Spleen (tissue), 3 donors: ENCODE measurements around the gene LMF1.

Source experiments
- POLR2A ChIP-seq, 3 donors: fragments of 450-650 bp; IDR thresholded peaks; one replicate each; pipeline ENCODE4 v1.5.1; 2017; ENCODE audit warnings: antibody characterized with exemption in 3 of 3, mild to moderate bottlenecking in 1 of 3
- POLR2AphosphoS5 ChIP-seq, 3 donors: sonication (generic); formaldehyde crosslinking; IDR thresholded peaks; one replicate each; pipeline ENCODE4 v1.5.1; 2017; ENCODE audit warnings: antibody characterized with exemption in 3 of 3

DNA sequence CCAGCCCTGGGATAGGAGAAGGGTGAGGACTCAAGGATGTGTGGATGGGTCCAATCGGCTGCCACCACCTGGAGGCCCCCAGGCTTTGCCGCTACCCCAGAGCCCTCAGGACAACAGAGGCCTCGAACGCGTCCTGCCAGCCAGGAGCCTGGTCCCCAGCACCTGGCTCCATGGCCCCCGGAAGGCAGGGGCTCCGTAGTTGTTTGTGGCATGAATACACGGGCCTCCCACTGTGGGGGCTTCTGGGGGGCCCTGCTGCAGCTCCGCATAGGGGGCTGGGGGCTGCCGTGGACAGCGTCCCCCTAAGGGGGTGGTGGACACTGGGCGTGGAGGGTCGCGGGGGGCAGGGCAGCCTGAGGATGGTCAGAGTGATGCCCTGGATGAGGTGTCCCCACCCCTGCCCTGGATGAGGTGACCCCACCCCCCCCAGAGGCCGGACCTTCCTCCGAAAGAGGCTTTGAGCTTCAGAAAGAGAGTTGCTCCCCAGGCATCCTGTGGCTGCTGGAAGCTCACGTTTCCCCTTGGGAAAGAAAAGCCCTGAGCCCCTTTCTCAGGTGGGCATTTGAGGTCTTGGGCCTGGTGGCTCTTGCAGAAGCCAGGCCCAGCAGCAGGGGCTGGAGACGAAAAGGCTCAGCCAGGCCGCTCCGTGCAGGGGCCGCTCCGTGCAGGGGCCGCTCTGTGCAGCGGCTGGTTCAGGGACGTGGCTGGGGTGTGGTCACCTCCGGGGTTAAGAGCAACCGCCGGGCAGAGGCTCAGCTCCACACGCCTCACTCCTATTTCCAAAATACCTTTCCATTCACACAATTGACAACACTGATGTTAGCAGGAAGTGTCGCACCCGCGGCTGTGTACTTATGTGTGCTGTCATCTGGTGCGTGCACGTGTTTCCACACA, 130.0 kb downstream of the LMF1 start:
- TF ChIP-seq POLR2A (IDR thresholded peaks at IDR 0.05) (no peak), POLR2AphosphoS5 (IDR thresholded peaks at IDR 0.05) (peak in 1 of 3 donors; percentile 55)
